ENCODE results near the gene NCOA4. TPM values are rescaled to one million over a fixed set of nuclear protein-coding genes. Genes with fewer than 3 reads are reported as not detected.

The NCOA4 gene
- total RNA-seq, 4 donors from 2014 or later = 110 to 351 (median 184) TPM

DNA sequence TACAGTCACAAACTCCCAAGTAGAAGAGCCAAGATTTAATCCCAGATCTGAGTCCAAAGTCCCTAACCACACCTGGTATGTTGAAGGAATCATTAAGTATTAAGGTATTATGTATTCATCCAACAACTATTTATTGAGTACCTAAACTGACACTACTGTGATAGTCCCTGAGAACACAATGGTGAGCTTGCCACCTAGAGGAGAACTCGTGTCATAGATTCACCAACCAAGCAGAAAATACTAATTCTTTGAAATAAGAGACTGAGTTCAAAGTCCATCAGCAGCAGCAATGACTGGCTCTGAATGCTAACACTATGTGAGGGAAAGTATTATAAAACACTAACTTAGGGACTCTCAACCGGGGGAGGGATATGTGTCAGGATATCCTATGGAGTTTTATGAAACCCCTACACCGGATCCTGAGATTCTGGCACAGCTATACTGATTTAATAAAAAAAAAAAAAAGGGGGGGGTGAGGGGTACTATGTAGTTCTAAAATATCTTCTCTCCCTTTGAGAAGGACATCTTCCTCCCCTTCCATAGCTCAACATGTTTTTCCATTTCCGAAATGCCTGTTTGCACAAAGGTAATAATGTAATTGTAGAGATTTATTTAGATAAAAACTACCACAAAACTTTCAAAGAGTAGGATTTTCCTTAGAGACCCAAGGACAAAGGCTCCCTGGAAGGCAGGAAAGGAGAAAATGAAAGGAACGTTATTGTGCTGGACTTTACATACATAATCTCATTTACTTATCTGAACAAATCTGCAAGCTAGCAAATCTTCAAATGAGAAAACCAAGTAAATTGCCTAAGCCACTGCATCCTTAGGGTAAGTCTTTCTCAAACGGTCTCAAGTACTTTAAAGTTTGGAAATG is 1.6 kb downstream of the NCOA4 start:
- Histone ChIP-seq H3K36me3 (no peaks in the 10 kb centered on the region), H3K27ac (peak overlapping the region in 3 of 4 donors; percentile 92 to 95 (median 93)), H3K9me3 (no peaks in the 10 kb centered on the region), H3K27me3 (no peaks in the 10 kb centered on the region), H3K4me3 (peak overlapping the region in 3 of 4 donors; percentile 74 to 86 (median 86)), H3K4me1 (peaks cover 0 to 56% (median 9%) of the 10 kb centered on the region in 4 donors)
- peak in 1 of 2 donors; percentile 36 for TF ChIP-seq POLR2A (IDR thresholded peaks at IDR 0.05)
- TF ChIP-seq, protein P1, sequence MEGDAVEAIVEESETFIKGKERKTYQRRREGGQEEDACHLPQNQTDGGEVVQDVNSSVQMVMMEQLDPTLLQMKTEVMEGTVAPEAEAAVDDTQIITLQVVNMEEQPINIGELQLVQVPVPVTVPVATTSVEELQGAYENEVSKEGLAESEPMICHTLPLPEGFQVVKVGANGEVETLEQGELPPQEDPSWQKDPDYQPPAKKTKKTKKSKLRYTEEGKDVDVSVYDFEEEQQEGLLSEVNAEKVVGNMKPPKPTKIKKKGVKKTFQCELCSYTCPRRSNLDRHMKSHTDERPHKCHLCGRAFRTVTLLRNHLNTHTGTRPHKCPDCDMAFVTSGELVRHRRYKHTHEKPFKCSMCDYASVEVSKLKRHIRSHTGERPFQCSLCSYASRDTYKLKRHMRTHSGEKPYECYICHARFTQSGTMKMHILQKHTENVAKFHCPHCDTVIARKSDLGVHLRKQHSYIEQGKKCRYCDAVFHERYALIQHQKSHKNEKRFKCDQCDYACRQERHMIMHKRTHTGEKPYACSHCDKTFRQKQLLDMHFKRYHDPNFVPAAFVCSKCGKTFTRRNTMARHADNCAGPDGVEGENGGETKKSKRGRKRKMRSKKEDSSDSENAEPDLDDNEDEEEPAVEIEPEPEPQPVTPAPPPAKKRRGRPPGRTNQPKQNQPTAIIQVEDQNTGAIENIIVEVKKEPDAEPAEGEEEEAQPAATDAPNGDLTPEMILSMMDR (IDR thresholded peaks at IDR 0.05) = peak; percentile 24 to 94 (median 68)
- peak in 1 of 3 donors; percentile 64 for DNase-seq

- H3K4me1 ChIP-seq = peaks cover 0 to 77% (median 9%) of the 10 kb centered on the region in 4 donors
- no peaks in the 10 kb centered on the region for H3K36me3 ChIP-seq
- no peak for DNase-seq
- H3K4me3 ChIP-seq = no peak overlapping the region
- no peak overlapping the region for H3K27ac ChIP-seq
- no peaks in the 10 kb centered on the region for H3K9me3 ChIP-seq
- H3K27me3 ChIP-seq = no peaks in the 10 kb centered on the region
- TF ChIP-seq POLR2A (IDR thresholded peaks at IDR 0.05) = no peak
- TF ChIP-seq, protein P1 (IDR thresholded peaks at IDR 0.05) = no peak
Measured at GRCh38 chr10:46026106-46026505, 4.3 kb downstream of the NCOA4 start.

DNA sequence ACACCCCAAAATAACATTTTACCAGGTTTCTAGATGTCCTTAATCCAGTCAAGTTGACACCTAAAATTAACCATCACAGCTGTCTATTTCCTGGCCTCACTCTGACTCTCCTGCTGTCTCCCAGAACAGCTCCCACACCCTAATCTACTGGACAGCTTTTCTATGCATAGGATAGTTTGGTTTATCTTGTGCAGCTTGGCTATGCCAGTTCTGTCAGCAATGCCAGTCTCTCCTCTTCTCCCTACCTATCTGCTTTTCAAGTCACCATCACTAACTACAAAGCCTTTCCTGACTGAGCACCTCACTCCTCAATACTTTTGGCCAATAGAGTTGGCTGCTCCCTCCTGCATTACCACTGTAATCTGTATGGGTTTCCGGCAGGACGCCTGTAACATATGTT is 5.0 kb downstream of the NCOA4 start:
- Histone ChIP-seq H3K36me3 (no peaks in the 10 kb centered on the region), H3K27me3 (no peaks in the 10 kb centered on the region), H3K9me3 (no peaks in the 10 kb centered on the region), H3K4me1 (peaks cover 0 to 84% (median 9%) of the 10 kb centered on the region in 4 donors), H3K27ac (peak overlapping the region in 1 of 4 donors; percentile 6), H3K4me3 (no peak overlapping the region)
- no peak for DNase-seq
- TF ChIP-seq, protein P1 (IDR thresholded peaks at IDR 0.05) = no peak
- TF ChIP-seq POLR2A (IDR thresholded peaks at IDR 0.05) = no peak

DNA sequence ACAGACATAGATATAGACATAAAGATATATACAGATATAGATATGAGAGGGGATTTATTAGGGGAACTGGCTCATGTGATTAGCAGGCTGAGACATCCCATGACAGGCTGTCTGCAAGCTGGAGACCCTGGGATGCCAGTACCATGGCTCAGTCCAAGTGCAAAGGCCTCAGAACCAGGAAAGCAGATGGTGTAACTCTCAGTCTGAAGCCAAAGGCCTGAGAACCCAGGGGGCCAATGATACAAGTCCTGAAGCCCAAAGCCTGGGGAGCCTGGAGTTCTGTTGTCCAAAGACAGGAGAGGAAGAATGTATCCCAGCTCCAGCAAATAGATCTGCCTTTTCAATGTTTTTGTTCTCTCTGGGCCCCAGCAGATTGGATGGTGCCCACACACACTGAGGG is 5.5 kb downstream of the NCOA4 start:
- H3K27ac ChIP-seq = peak overlapping the region in 1 of 4 donors; percentile 6
- H3K4me3 ChIP-seq = no peak overlapping the region
- no peak for DNase-seq
- no peaks in the 10 kb centered on the region for H3K27me3 ChIP-seq
- H3K4me1 ChIP-seq = peaks cover 0 to 88% (median 12%) of the 10 kb centered on the region in 4 donors
- TF ChIP-seq, protein P1 (IDR thresholded peaks at IDR 0.05) = no peak
- no peak for TF ChIP-seq POLR2A (IDR thresholded peaks at IDR 0.05)
- H3K36me3 ChIP-seq = no peaks in the 10 kb centered on the region
- no peaks in the 10 kb centered on the region for H3K9me3 ChIP-seq

DNA sequence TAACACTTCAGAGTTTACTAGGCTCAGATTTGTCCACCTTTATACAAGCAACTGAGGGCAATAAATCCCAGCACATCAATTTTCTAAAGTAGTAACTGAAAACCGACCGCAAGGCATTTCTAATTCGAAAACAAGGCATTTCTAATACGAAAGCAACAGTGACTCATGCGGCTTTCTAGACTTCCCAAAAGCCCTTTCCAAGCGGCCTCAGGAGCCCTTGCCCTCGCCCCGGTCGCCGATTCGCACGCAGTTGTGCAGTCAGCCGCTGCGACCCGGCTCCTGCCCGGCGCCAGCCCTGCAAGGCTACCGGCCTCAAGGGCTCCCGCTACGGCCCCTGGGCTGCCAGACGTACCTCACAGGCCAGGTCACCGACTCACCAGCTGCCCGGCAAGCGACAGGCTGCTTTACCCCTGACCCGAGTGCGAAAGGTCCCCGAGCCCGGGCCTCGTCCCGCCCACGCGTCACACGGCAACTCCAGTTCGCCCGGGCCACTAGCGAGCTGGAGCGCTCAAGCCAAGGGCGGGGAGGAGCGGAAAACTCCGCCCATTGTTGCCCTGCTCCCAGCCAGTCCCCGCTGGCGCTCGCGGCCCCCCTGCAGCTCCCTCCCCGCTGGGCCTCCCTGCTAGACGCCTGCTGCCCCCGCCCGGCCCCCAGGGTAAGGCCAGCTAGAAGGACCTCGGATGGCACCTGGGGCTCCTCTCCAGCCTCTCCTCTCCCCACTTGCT is 7.3 kb downstream of the NCOA4 start:
- no peaks in the 10 kb centered on the region for H3K36me3 ChIP-seq
- peak overlapping the region; percentile 72 to 85 (median 79) for H3K27ac ChIP-seq
- peak overlapping the region; percentile 53 to 72 (median 60) for H3K4me3 ChIP-seq
- peak; percentile 70 to 73 for TF ChIP-seq POLR2A (IDR thresholded peaks at IDR 0.05)
- TF ChIP-seq, protein P1 (IDR thresholded peaks at IDR 0.05) = peak in 2 of 6 experiments; percentile 17 to 20
- H3K4me1 ChIP-seq = peaks cover 0 to 93% (median 13%) of the 10 kb centered on the region in 4 donors
- peak; percentile 83 to 97 (median 95) for DNase-seq
- no peaks in the 10 kb centered on the region for H3K9me3 ChIP-seq
- H3K27me3 ChIP-seq = no peaks in the 10 kb centered on the region
